HL-60 (cell line): ENCODE measurements around the gene USP24.

ENCODE experiments used
- DNase-seq, 2 experiments: peaks; one replicate each; pipeline ENCODE4 v3.0.0-alpha.2; 2010 to 2020; ENCODE audit warnings: low read depth in 1 of 2, low spot score in 1 of 2
- H3K27ac ChIP-seq: fragments of 250-450 bp; sonication (Bioruptor Pico); replicated peaks from 2 replicates; pipeline ENCODE4 v1.5.1; 2020; ENCODE audit warnings: mild to moderate bottlenecking, moderate library complexity
- H3K27me3 ChIP-seq: fragments of 250-450 bp; sonication (Bioruptor Pico); 2 replicates; pipeline ENCODE4 v1.5.1; 2021; ENCODE audit warnings: mild to moderate bottlenecking, moderate library complexity; ENCODE audit not compliant: insufficient read depth, poor library complexity, severe bottlenecking
- H3K4me3 ChIP-seq: replicated peaks from 2 replicates; pipeline ENCODE4 v1.5.1; 2011; ENCODE audit warnings: mild to moderate bottlenecking, control low read depth, low read length; ENCODE audit not compliant: insufficient read depth
- GABPA ChIP-seq: IDR thresholded peaks from 2 replicates; pipeline ENCODE4 v1.6.1; 2012; ENCODE audit warnings: low read depth
- POLR2AphosphoS5 ChIP-seq: IDR thresholded peaks from 2 replicates; pipeline ENCODE4 v1.6.1; 2012; ENCODE audit warnings: low read depth
- SPI1 ChIP-seq: IDR thresholded peaks from 2 replicates; pipeline ENCODE4 v1.6.1; 2012; ENCODE audit warnings: low read depth, mild to moderate bottlenecking, borderline replicate concordance
- TF ChIP-seq, protein P1 (sequence below): IDR thresholded peaks from 2 replicates; pipeline ENCODE4 v1.6.1; 2012; ENCODE audit warnings: low read depth; ENCODE audit not compliant: insufficient replicate concordance
- TF ChIP-seq, protein P2 (sequence below): IDR thresholded peaks from one replicate; pipeline ENCODE4 v1.5.1; 2011; ENCODE audit warnings: low read length, control low read depth, inconsistent platforms; ENCODE audit not compliant: insufficient read depth

The USP24 gene

DNA sequence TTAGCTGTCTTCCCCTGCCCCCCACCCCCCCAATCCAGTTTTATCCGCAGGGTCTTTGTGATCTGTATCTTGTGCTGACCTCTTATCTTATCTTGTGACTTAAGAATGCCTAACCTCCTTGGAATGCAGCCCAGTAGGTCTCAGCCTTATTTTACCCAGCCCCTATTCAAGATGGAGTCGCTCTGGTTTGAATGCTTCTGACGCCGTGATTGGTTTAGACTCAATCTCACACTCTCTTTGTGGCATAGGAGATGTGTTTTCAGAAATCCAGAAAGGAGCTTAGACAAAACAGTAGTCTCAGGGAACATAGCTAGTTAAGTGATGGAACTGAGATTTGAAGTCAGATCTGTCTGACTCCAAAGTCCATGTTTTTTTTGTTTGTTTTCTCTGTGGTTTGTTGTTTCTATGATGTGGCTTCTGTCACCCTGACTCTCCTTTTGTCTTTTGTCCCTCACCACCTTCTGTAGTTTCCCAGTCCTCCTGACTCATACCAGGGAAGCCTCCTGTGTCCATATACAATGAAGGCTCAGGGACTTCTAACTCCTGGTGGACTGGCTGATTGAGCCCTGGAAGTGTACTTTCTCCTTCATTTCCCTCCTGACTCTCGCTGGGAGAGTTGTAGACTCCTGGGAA is 18.1 kb upstream of the USP24 start:
- TF ChIP-seq SPI1 (no peak), GABPA (no peak)
- TF ChIP-seq, protein P1, sequence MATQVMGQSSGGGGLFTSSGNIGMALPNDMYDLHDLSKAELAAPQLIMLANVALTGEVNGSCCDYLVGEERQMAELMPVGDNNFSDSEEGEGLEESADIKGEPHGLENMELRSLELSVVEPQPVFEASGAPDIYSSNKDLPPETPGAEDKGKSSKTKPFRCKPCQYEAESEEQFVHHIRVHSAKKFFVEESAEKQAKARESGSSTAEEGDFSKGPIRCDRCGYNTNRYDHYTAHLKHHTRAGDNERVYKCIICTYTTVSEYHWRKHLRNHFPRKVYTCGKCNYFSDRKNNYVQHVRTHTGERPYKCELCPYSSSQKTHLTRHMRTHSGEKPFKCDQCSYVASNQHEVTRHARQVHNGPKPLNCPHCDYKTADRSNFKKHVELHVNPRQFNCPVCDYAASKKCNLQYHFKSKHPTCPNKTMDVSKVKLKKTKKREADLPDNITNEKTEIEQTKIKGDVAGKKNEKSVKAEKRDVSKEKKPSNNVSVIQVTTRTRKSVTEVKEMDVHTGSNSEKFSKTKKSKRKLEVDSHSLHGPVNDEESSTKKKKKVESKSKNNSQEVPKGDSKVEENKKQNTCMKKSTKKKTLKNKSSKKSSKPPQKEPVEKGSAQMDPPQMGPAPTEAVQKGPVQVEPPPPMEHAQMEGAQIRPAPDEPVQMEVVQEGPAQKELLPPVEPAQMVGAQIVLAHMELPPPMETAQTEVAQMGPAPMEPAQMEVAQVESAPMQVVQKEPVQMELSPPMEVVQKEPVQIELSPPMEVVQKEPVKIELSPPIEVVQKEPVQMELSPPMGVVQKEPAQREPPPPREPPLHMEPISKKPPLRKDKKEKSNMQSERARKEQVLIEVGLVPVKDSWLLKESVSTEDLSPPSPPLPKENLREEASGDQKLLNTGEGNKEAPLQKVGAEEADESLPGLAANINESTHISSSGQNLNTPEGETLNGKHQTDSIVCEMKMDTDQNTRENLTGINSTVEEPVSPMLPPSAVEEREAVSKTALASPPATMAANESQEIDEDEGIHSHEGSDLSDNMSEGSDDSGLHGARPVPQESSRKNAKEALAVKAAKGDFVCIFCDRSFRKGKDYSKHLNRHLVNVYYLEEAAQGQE: no peak
- DNase-seq: no peak
- Histone ChIP-seq H3K27me3 (no peaks in the 10 kb centered on the region), H3K4me3 (no peak overlapping the region), H3K27ac (no peak overlapping the region)

DNA sequence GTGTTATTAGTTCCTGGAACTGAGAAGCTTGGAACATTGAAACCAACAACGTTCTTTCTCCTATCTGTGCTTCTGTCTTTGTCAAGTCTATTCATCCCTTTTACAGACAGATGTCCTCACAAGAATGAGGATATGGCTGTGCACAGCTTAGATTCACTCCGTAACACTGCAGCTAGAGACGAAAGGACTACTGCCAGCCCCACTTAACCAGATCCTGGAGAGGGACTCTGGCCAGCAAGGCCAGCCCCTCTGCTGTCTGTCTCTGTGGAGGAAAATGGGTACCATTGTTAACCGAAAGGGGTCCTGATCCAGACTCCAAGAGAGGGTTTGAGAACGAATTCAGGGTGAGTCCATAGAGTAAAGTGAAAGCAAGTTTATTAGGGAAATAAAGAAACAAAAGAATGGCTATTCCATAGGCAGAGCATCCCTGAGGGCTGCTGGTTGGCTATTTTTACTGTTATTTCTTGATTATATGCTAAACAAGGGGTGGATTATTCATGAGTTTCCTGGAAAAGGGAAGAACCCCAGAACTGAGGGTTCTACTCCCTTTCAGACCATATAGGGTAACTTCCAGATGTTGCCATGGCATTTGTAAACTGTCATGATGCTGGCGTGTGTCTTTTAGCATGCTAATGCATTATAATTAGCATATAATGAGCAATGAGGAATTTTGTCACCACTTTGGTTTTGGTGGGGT is 17.4 kb upstream of the USP24 start:
- H3K4me3 ChIP-seq: no peak overlapping the region
- TF ChIP-seq GABPA: no peak
- TF ChIP-seq, protein P1: no peak
- TF ChIP-seq SPI1: no peak
- no peak for TF ChIP-seq POLR2AphosphoS5
- TF ChIP-seq, protein P2, sequence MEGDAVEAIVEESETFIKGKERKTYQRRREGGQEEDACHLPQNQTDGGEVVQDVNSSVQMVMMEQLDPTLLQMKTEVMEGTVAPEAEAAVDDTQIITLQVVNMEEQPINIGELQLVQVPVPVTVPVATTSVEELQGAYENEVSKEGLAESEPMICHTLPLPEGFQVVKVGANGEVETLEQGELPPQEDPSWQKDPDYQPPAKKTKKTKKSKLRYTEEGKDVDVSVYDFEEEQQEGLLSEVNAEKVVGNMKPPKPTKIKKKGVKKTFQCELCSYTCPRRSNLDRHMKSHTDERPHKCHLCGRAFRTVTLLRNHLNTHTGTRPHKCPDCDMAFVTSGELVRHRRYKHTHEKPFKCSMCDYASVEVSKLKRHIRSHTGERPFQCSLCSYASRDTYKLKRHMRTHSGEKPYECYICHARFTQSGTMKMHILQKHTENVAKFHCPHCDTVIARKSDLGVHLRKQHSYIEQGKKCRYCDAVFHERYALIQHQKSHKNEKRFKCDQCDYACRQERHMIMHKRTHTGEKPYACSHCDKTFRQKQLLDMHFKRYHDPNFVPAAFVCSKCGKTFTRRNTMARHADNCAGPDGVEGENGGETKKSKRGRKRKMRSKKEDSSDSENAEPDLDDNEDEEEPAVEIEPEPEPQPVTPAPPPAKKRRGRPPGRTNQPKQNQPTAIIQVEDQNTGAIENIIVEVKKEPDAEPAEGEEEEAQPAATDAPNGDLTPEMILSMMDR: no peak
- no peak overlapping the region for H3K27ac ChIP-seq
- DNase-seq: no peak
- no peaks in the 10 kb centered on the region for H3K27me3 ChIP-seq

DNA sequence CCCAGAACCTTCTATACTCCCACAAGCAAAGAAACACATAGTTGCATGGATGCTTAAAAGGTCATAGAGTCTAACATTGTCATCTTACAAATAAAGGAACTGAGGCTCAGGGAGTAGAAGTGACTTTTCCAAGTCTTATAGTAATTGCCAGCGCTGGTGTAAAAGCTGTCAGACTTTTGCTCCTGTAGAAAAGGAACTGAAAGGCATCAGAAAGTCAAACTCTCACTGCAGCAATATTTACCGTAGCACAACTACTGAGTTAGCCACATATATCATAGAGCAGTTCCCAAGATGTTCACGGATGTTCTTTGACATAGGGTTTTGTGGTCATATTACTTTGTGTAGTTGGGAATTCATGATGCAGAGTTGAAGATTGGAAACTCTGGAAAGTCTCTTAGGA is 16.6 kb upstream of the USP24 start:
- no peak overlapping the region for H3K4me3 ChIP-seq
- TF ChIP-seq, protein P2: no peak
- TF ChIP-seq, protein P1: no peak
- TF ChIP-seq POLR2AphosphoS5 (no peak), SPI1 (no peak), GABPA (no peak)
- no peak for DNase-seq

More for the DNA sequence above, 16.6 kb upstream of the USP24 start:
- no peaks in the 10 kb centered on the region for H3K27me3 ChIP-seq
- no peak overlapping the region for H3K27ac ChIP-seq
